HG03196 (cell line): ENCODE data around the gene GGTLC2.
"Not testable (repeated sequence)": the region's sequence is repeated elsewhere in the genome, so short reads cannot be mapped to it uniquely, and the experiment has no call there.

Experiments
- ATAC-seq: cut with Tn5 transposase; IDR thresholded peaks from one replicate; pipeline ENCODE4 v1.9.1; 2021; ENCODE audit not compliant: unreplicated experiment

Gene GGTLC2

GRCh38 chr22:22636260-22636659 lies 8.2 kb upstream of the GGTLC2 start:
- ATAC-seq, result not testable (repeated sequence)

GRCh38 chr22:22638313-22638712 lies 6.1 kb upstream of the GGTLC2 start:
- not testable (repeated sequence) for ATAC-seq

- not testable (repeated sequence) for ATAC-seq
These were observed 2.2 kb upstream of the GGTLC2 start for GRCh38 chr22:22642255-22642654.

- ATAC-seq, result not testable (repeated sequence)
These were observed 1.6 kb downstream of the GGTLC2 start for GRCh38 chr22:22645969-22646368.

GRCh38 chr22:22647952-22648351 lies 3.5 kb downstream of the GGTLC2 start:
- ATAC-seq, result not testable (repeated sequence)

- ATAC-seq, result not testable (repeated sequence)
These were observed 4.6 kb downstream of the GGTLC2 start for GRCh38 chr22:22648863-22649536.

- not testable (repeated sequence) for ATAC-seq
These were observed 5.3 kb downstream of the GGTLC2 start for GRCh38 chr22:22649761-22650160.

- not testable (repeated sequence) for ATAC-seq
These were observed 6.0 kb downstream of the GGTLC2 start for GRCh38 chr22:22650398-22650797.

- ATAC-seq, result not testable (repeated sequence)
These were observed 6.5 kb downstream of the GGTLC2 start for GRCh38 chr22:22650803-22651515.

GRCh38 chr22:22651593-22651992 lies 7.2 kb downstream of the GGTLC2 start:
- ATAC-seq, result not testable (repeated sequence)

GRCh38 chr22:22652102-22652501 lies 7.7 kb downstream of the GGTLC2 start:
- ATAC-seq, result not testable (repeated sequence)

GRCh38 chr22:22652573-22652972 lies 8.2 kb downstream of the GGTLC2 start:
- ATAC-seq, result not testable (repeated sequence)

GRCh38 chr22:22653677-22654381 lies 9.4 kb downstream of the GGTLC2 start:
- ATAC-seq, result not testable (repeated sequence)

GRCh38 chr22:22655452-22656290 lies 11.3 kb downstream of the GGTLC2 start:
- no peak for ATAC-seq

GRCh38 chr22:22657712-22658111 lies 13.3 kb downstream of the GGTLC2 start:
- ATAC-seq, result no peak

- ATAC-seq, result no peak
These were observed 16.9 kb downstream of the GGTLC2 start for GRCh38 chr22:22661275-22661674.

- no peak for ATAC-seq
These were observed 17.7 kb downstream of the GGTLC2 start for GRCh38 chr22:22662095-22662494.

- ATAC-seq, result no peak
These were observed 19.7 kb downstream of the GGTLC2 start for GRCh38 chr22:22663861-22664800.

GRCh38 chr22:22666307-22667091 lies 22.1 kb downstream of the GGTLC2 start:
- no peak for ATAC-seq
